ENCODE measurements around the gene AHI1.

AHI1 gene

GRCh38 chr6:135329851-135330803 is 167.4 kb downstream of the AHI1 start:
- CTCF ChIA-PET = interaction anchor here (0.9 to 1.4 kb wide), 3 partner anchors 10 to 92 kb away, joined by 3 to 4 read pairs (median 3); no protein-coding TSS in a partner anchor
- no peak for TF ChIP-seq CTCF (IDR thresholded peaks at IDR 0.05; ENCODE audit: control extremely low read depth, extremely low read depth, low read depth, missing control alignments)
- peak; percentile 31 for DNase-seq (ENCODE audit: extremely low spot score)
- POLR2A ChIA-PET = no interaction called here

GRCh38 chr6:135328136-135328535 is 169.4 kb downstream of the AHI1 start:
- ChIA-PET CTCF (interaction anchor here (1.5 kb wide), 1 partner anchor 10 kb away, joined by 3 read pairs; no protein-coding TSS in a partner anchor), POLR2A (no interaction called here)
- no peak for TF ChIP-seq CTCF (IDR thresholded peaks at IDR 0.05; ENCODE audit: control extremely low read depth, extremely low read depth, low read depth, missing control alignments)
- no peak for DNase-seq (ENCODE audit: extremely low spot score)

GRCh38 chr6:135325624-135326424 is 171.7 kb downstream of the AHI1 start:
- no peak for TF ChIP-seq CTCF (IDR thresholded peaks at IDR 0.05; ENCODE audit: control extremely low read depth, extremely low read depth, low read depth, missing control alignments)
- DNase-seq (ENCODE audit: extremely low spot score) = no peak
- POLR2A ChIA-PET = no interaction called here
- CTCF ChIA-PET = interaction anchor here (1.1 to 1.3 kb wide), 2 partner anchors 13 to 21 kb away, joined by 3 to 4 read pairs; no protein-coding TSS in a partner anchor

- ChIA-PET CTCF (no interaction called here), POLR2A (no interaction called here)
- DNase-seq (ENCODE audit: extremely low spot score) = no peak
- TF ChIP-seq CTCF (IDR thresholded peaks at IDR 0.05; ENCODE audit: control extremely low read depth, extremely low read depth, low read depth, missing control alignments) = no peak
Observed at GRCh38 chr6:135324531-135324930, 173.0 kb downstream of the AHI1 start.

GRCh38 chr6:135323979-135324378 is 173.6 kb downstream of the AHI1 start:
- no peak for DNase-seq (ENCODE audit: extremely low spot score)
- no peak for TF ChIP-seq CTCF (IDR thresholded peaks at IDR 0.05; ENCODE audit: control extremely low read depth, extremely low read depth, low read depth, missing control alignments)
- POLR2A ChIA-PET = no interaction called here
- CTCF ChIA-PET = interaction anchor here (1.5 to 2.1 kb wide), 2 partner anchors 65 to 99 kb away, joined by 4 to 5 read pairs; no protein-coding TSS in a partner anchor

GRCh38 chr6:135323202-135323668 is 174.3 kb downstream of the AHI1 start:
- ChIA-PET POLR2A (no interaction called here), CTCF (interaction anchor here (1.3 to 2.5 kb wide), 7 partner anchors 8 to 140 kb away, joined by 3 to 7 read pairs (median 5); no protein-coding TSS in a partner anchor)
- TF ChIP-seq CTCF (IDR thresholded peaks at IDR 0.05; ENCODE audit: control extremely low read depth, extremely low read depth, low read depth, missing control alignments) = no peak
- peak; percentile 68 for DNase-seq (ENCODE audit: extremely low spot score)
